Mononuclear cell (primary cell): ENCODE data around the gene ZCCHC17. TPM values are rescaled to one million over a fixed set of nuclear protein-coding genes. Genes with fewer than 3 reads are reported as not detected.
A peak's percentile ranks its signal among the peaks of the same experiment; 100 is the strongest.
"Not testable (repeated sequence)": the region's sequence is repeated elsewhere in the genome, so short reads cannot be mapped to it uniquely, and the experiment has no call there.

Experiments
- H3K27me3 ChIP-seq: 2 replicates; pipeline ENCODE4 v1.6.0; 2011; ENCODE audit warnings: low read length, control low read depth; ENCODE audit not compliant: insufficient read depth
- H3K4me1 ChIP-seq: 2 replicates; pipeline ENCODE4 v1.5.1; 2011; ENCODE audit warnings: mild to moderate bottlenecking, low read length, control low read depth; ENCODE audit not compliant: insufficient read depth
- H3K4me3 ChIP-seq: 2 replicates; pipeline ENCODE4 v1.5.1; 2011; ENCODE audit warnings: mild to moderate bottlenecking, low read length, moderate library complexity
- H3K9me3 ChIP-seq: 2 replicates; pipeline ENCODE4 v1.5.1; 2011; ENCODE audit warnings: low read depth, mild to moderate bottlenecking, control low read depth, low read length
- total RNA-seq: library from RNA; depleted of rRNA; stranded (reverse); fragments of >200 nt; gene quantifications from one replicate; pipeline ENCODE4 v1.2.3, GENCODE V29; 2012

Gene ZCCHC17
- total RNA-seq, 1 donor, result 9.1 TPM

DNA sequence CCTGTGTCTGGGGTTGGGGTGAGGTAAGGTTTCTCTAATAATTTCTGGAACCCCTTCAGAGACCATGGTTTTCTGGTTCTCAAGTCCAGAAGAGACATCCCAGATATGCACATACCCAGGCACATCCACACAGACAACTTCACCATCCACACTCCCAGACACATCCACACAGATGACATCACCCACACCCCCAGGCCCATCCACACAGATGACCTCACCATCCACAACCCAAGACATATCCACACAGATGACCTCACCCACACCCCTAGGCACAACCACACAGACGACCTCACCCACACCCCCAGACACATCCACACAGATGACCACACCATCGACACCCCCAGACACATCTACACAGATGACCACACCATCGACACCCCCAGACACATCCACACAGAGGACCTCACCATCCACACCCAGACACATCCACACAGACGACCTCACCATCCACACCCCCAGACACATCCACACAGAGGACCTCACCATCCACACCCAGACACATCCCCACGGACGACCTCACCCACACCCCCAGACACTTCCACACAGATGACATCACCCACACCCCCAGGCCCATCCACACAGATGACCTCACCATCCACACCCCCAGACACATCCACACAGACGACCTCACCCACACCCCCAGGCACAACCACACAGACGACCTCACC, 89.9 kb downstream of the ZCCHC17 start:
- H3K9me3 ChIP-seq, H3K27me3 ChIP-seq, H3K4me3 ChIP-seq, H3K4me1 ChIP-seq: not testable (repeated sequence)

DNA sequence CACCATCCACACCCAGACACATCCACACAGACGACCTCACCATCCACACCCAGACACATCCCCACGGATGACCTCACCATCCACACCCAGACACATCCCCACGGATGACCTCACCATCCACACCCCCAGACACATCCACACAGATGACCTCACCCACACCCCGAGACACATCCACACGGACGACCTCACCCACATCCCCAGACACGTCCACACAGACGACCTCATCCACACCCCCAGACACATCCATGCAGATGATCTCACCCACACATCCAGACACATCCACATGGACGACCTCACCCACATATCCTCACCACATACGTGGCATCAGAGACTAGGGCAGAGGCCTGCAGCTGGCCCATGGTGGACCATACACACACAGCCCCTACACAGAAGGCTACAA, 90.8 kb downstream of the ZCCHC17 start:
- Histone ChIP-seq H3K27me3 (no peaks in the 10 kb centered on the region), H3K4me1 (no peaks in the 10 kb centered on the region), H3K9me3 (no peaks in the 10 kb centered on the region), H3K4me3 (no peak overlapping the region)

- H3K4me3 ChIP-seq, result no peak overlapping the region
- H3K9me3 ChIP-seq, result no peaks in the 10 kb centered on the region
- H3K4me1 ChIP-seq, result peaks cover 6% of the 10 kb centered on the region
- H3K27me3 ChIP-seq, result no peaks in the 10 kb centered on the region
Observed at GRCh38 chr1:31389616-31390015, 92.8 kb downstream of the ZCCHC17 start.

DNA sequence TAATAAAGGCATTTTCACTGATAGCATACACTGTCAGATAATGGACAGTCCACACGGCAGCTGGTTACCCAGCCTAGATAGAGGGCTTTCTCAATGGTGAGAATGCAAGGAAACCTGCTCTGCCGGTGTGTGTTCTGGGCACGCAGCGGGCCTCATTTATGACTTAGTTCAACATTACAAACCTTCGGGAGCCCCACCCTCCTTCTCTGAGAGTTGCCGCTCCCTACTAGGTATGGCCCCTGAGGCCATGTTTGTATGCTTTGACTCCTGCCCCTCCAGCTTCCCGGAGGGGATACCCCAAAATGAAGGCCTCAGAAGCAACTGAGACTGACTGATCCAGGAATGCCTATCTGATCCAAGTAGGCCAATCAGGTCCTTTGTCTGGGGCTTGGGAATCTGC, 93.2 kb downstream of the ZCCHC17 start:
- no peak overlapping the region for H3K4me3 ChIP-seq
- H3K27me3 ChIP-seq, result no peaks in the 10 kb centered on the region
- H3K9me3 ChIP-seq, result no peaks in the 10 kb centered on the region
- H3K4me1 ChIP-seq, result peaks cover 10% of the 10 kb centered on the region

DNA sequence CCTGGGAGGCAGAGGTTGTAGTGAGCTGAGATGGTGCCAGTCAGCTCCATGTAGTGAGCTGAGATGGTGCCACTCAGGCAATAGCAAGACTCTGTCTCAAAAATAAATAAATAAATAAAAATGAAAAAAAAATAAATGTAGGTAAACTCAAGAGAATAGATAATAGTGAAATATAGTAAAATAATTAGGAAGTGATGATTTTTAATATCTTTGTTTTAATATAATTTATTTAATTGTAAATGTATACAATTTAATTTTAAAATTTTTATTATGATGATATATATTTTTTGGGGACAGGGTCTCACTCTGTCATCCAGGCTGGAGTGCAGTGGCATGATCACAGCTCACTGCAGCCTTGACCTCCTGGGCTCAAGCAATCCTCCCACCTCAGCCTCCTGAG, 96.6 kb downstream of the ZCCHC17 start:
- Histone ChIP-seq H3K27me3 (no peaks in the 10 kb centered on the region), H3K9me3 (no peaks in the 10 kb centered on the region), H3K4me3 (no peak overlapping the region), H3K4me1 (peaks cover 11% of the 10 kb centered on the region)

DNA sequence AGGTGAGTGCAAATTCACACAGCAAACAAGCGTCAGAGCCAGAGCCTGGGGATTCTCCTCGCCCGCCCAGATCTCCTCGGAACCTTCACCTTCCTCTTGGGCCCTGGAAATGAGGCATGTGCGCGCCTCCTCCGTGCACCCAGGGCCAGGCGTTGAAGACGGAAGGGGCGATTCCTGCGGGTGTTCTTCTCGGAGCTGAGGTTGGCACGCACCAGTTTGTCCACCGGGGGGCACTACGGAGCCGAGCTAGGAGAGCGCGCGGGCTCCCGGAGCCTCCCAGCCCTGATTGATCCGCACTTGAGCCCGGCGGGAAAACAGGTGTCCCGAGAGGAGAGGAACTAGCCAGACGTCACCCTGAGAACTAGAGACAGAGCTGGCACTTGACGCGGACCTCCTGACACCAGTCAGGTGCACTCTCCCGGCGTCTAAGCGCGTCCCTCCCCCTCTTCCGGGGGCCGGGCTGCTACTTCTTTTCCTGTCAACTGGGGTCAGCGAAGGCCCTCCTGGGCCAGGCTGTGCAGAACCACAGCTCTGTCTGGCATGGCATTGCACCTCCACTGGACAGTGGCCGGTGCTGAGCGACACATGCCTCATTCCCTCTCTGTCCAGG, 97.9 kb downstream of the ZCCHC17 start:
- H3K27me3 ChIP-seq, result no peaks in the 10 kb centered on the region
- peaks cover 11% of the 10 kb centered on the region for H3K4me1 ChIP-seq
- H3K4me3 ChIP-seq, result peak overlapping the region; percentile 28
- no peaks in the 10 kb centered on the region for H3K9me3 ChIP-seq

GRCh38 chr1:31396633-31397351, 100.0 kb downstream of the ZCCHC17 start:
- no peaks in the 10 kb centered on the region for H3K27me3 ChIP-seq
- H3K9me3 ChIP-seq, result no peaks in the 10 kb centered on the region
- no peak overlapping the region for H3K4me3 ChIP-seq
- H3K4me1 ChIP-seq, result peaks cover 11% of the 10 kb centered on the region

DNA sequence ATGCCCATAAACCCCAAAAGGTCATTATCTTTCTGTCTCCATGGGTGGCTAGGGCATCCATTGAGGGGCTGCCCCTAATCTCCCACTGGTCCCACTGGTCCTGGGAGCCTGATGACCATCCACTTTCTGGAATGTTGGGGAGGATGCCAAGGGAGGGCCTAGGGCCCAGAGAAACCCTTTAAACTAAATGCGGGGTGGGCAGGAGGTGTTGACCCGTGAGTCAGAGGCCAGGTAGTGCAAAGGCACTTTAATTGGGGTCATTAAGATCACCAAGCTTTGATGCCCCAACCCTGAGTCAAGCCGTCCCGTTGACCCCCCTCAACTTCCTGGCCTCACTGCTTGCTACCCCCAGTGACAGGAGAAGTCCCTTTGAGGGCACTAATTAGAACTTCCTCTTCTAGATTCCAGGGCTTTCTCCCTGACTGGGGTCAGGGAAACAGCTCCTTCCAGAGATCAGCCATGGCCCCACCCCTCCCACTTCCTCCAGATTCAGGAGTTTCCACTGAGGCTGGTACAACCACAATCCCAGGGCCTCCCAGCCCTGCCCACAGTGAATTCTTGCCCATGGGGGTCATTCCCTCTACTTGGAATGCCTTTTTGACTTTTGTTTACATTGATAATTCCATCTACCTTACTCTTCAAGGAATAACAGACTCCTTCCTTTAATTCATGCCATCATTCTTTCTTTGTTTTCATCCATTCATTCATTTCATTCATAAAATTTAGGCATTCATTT, 100.7 kb downstream of the ZCCHC17 start:
- no peak overlapping the region for H3K4me3 ChIP-seq
- H3K27me3 ChIP-seq, result no peaks in the 10 kb centered on the region
- H3K4me1 ChIP-seq, result peaks cover 11% of the 10 kb centered on the region
- H3K9me3 ChIP-seq, result no peaks in the 10 kb centered on the region

GRCh38 chr1:31398246-31398645, 101.4 kb downstream of the ZCCHC17 start:
- no peaks in the 10 kb centered on the region for H3K27me3 ChIP-seq
- H3K9me3 ChIP-seq, result no peaks in the 10 kb centered on the region
- no peak overlapping the region for H3K4me3 ChIP-seq
- peaks cover 11% of the 10 kb centered on the region for H3K4me1 ChIP-seq

DNA sequence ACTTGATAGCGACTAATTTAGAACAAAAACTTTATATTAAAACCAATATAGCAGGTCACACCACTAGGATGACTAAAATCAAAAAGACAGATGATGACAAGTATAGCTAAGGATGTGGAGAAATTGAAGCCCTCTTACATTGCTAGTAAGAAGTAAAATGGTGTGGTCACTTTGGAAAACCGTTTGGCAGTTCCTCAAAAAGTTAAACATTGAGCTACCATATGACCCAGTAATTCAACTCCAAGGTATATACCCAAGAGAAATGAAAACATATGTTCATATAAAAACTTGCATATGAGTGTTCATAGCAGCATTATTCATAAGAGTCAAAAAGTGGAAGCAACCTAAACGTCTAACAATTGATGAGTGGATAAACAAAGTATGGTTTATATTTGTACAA, 103.1 kb downstream of the ZCCHC17 start:
- H3K9me3 ChIP-seq, result no peaks in the 10 kb centered on the region
- peaks cover 2% of the 10 kb centered on the region for H3K4me1 ChIP-seq
- no peaks in the 10 kb centered on the region for H3K27me3 ChIP-seq
- H3K4me3 ChIP-seq, result no peak overlapping the region

DNA sequence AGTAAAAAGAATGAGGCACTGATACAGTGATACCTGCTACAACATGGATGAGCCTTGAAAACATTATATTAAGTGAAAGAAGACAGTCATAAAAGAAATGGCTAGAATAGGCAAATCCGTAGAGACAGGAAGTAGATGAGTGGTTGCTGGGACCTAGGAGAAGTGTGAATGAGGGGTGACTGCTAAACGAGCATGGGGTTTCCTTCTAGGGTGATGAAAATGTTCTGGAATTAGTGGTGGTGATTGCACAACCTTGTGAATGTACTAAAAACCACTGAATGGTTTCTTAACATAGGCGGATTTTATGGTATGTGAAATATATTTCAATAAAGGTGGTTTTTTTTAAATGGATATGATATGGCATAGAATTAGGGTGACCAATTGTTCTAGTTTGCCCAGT, 103.6 kb downstream of the ZCCHC17 start:
- Histone ChIP-seq H3K4me1 (no peaks in the 10 kb centered on the region), H3K27me3 (no peaks in the 10 kb centered on the region), H3K9me3 (no peaks in the 10 kb centered on the region), H3K4me3 (no peak overlapping the region)

DNA sequence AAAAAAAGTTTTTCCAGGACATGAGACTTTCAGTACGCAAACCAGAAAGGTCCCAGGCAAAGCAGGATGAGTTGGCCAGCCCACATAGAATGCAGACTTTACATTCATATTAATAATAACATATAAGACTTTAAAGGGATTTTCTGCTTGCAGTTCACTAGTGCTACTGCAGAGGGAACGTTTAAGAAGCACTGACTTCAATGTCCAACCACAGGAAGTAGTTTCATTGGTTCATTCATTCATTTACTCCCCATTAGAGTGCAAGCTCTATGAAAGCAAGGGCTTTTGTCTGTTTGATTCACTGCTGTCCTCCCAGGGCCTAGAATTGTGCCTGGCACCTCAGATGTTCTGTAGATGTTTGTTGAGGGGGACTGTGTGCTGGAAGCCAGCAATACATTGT, 104.4 kb downstream of the ZCCHC17 start:
- H3K27me3 ChIP-seq, result no peaks in the 10 kb centered on the region
- H3K9me3 ChIP-seq, result no peaks in the 10 kb centered on the region
- H3K4me3 ChIP-seq, result no peak overlapping the region
- no peaks in the 10 kb centered on the region for H3K4me1 ChIP-seq

- Histone ChIP-seq H3K9me3 (no peaks in the 10 kb centered on the region), H3K4me3 (no peak overlapping the region), H3K27me3 (no peaks in the 10 kb centered on the region), H3K4me1 (no peaks in the 10 kb centered on the region)
Observed at GRCh38 chr1:31405578-31406245, 108.9 kb downstream of the ZCCHC17 start.

- no peaks in the 10 kb centered on the region for H3K4me1 ChIP-seq
- no peak overlapping the region for H3K4me3 ChIP-seq
- H3K27me3 ChIP-seq, result peaks cover 13% of the 10 kb centered on the region
- H3K9me3 ChIP-seq, result no peaks in the 10 kb centered on the region
Observed at GRCh38 chr1:31407029-31407626, 110.3 kb downstream of the ZCCHC17 start.
